ENCODE measurements around the gene MEGF9. TPM values are rescaled to one million over a fixed set of nuclear protein-coding genes. Genes with fewer than 3 reads are reported as not detected.

The MEGF9 gene
- polyA plus RNA-seq, 1 donor (not counting 4 experiments of a cell fraction or from before 2014, with no cell fraction given), result 11.2 TPM

DNA sequence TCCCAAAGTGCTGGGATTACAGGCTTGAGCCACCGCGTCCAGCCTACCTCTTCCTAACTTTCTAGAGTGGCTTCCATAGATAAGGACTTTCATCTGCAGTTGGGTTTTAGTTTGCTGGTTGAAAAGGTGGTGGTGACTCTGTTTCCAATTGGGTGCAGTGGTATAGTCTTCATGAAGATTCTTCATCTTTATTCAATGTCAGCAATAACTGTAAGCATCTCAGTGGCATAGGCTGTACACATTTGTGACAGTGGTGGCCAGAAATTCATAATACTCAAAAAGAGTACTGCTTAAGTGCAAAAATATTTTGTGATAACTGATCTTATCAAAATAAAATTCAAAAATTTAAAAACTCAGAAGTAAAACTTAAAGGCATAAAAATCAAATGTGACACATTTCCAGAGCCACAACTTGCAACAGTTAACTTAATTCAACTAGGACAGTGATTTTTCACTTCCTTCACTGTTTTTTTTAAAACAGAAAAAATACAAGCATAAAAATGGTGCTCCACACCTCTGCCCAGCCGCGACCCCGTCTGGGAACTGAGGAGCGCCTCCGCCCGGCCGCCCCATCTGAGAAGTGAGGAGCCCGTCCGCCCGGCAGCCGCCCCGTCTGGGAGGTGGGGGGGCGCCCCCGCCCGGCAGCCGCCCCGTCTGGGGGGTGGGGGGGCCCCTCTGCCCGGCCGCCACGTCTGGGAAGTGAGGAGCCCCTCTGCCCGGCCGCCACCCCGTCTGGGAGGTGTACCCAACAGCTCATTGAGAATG lies 77.9 kb downstream of the MEGF9 start:
- Histone ChIP-seq H3K4me3 (ENCODE audit: control insufficient read depth in 2 of 3, extremely low read depth in 1 of 3, insufficient read depth in 2 of 3, low read depth in 1 of 3, low read length in 3 of 3) (no peak overlapping the region), H3K9ac (ENCODE audit: control insufficient read depth, extremely low read depth, insufficient read depth, low read length) (no peak overlapping the region), H2AFZ (ENCODE audit: control insufficient read depth, low read length) (no peak overlapping the region), H3K4me1 (ENCODE audit: control insufficient read depth, extremely low read depth, insufficient read depth, low read length) (no peaks in the 10 kb centered on the region), H3K27ac (ENCODE audit: control insufficient read depth, insufficient read depth, low read length) (no peak overlapping the region), H3K79me2 (ENCODE audit: control insufficient read depth, insufficient read depth, low read length) (no peaks in the 10 kb centered on the region), H3K9me3 (ENCODE audit: control insufficient read depth, low read depth, low read length) (no peaks in the 10 kb centered on the region), H3K36me3 (ENCODE audit: control insufficient read depth in 2 of 2, extremely low read depth in 1 of 2, insufficient read depth in 2 of 2, low read length in 2 of 2) (no peaks in the 10 kb centered on the region), H3K9me1 (ENCODE audit: control insufficient read depth, extremely low read depth, insufficient read depth, low read length) (no peaks in the 10 kb centered on the region), H3K4me2 (ENCODE audit: control insufficient read depth, extremely low read depth, insufficient read depth, low read depth, low read length) (no peak overlapping the region), H4K20me1 (ENCODE audit: control insufficient read depth, extremely low read depth, insufficient read depth, low read length) (no peaks in the 10 kb centered on the region), H3K27me3 (ENCODE audit: control insufficient read depth, extremely low read depth, insufficient read depth, low read length) (no peaks in the 10 kb centered on the region)
- no peak for TF ChIP-seq EZH2 (IDR thresholded peaks at IDR 0.05; ENCODE audit: low read length)
- TF ChIP-seq, protein P1, sequence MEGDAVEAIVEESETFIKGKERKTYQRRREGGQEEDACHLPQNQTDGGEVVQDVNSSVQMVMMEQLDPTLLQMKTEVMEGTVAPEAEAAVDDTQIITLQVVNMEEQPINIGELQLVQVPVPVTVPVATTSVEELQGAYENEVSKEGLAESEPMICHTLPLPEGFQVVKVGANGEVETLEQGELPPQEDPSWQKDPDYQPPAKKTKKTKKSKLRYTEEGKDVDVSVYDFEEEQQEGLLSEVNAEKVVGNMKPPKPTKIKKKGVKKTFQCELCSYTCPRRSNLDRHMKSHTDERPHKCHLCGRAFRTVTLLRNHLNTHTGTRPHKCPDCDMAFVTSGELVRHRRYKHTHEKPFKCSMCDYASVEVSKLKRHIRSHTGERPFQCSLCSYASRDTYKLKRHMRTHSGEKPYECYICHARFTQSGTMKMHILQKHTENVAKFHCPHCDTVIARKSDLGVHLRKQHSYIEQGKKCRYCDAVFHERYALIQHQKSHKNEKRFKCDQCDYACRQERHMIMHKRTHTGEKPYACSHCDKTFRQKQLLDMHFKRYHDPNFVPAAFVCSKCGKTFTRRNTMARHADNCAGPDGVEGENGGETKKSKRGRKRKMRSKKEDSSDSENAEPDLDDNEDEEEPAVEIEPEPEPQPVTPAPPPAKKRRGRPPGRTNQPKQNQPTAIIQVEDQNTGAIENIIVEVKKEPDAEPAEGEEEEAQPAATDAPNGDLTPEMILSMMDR (optimal IDR thresholded peaks at IDR 0.05 in 1 of 3, IDR thresholded peaks at IDR 0.05 in 1 of 3, conservative IDR thresholded peaks at IDR 0.05 in 1 of 3; ENCODE audit: extremely low read depth in 1 of 3, insufficient read depth in 2 of 3, low read length in 3 of 3), result no peak
- no peak for DNase-seq (ENCODE audit: low read depth, low spot score)
- no peak for FAIRE-seq
- dilution Hi-C loops (cut with MboI; ENCODE audit: extremely low pct_ligation_motif_present, low sequenced_read_pairs), result no loop called here

DNA sequence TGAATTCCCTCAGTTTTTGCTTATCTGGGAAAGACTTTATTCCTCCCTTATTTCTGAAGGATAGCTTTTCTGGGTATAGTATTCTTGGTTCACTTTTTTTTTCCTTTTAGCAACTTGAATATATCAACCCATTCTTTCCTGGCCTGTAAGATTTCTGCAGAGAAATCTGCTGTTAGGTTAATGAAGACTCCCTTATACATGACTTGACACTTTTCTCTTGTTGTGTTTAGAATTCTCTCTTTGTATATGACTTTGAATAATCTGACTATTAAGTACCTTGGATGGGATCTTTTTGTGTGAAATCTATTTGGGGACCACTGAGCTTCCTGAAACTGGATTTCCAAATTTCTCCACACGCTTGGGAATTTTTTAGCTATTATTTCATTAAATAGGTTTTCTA lies 79.3 kb downstream of the MEGF9 start:
- Histone ChIP-seq H3K27ac (ENCODE audit: control insufficient read depth, insufficient read depth, low read length) (no peak overlapping the region), H3K27me3 (ENCODE audit: control insufficient read depth, extremely low read depth, insufficient read depth, low read length) (no peaks in the 10 kb centered on the region), H4K20me1 (ENCODE audit: control insufficient read depth, extremely low read depth, insufficient read depth, low read length) (no peaks in the 10 kb centered on the region), H2AFZ (ENCODE audit: control insufficient read depth, low read length) (no peak overlapping the region), H3K79me2 (ENCODE audit: control insufficient read depth, insufficient read depth, low read length) (no peaks in the 10 kb centered on the region), H3K4me1 (ENCODE audit: control insufficient read depth, extremely low read depth, insufficient read depth, low read length) (no peaks in the 10 kb centered on the region), H3K9me1 (ENCODE audit: control insufficient read depth, extremely low read depth, insufficient read depth, low read length) (no peaks in the 10 kb centered on the region), H3K9me3 (ENCODE audit: control insufficient read depth, low read depth, low read length) (no peaks in the 10 kb centered on the region), H3K36me3 (ENCODE audit: control insufficient read depth in 2 of 2, extremely low read depth in 1 of 2, insufficient read depth in 2 of 2, low read length in 2 of 2) (no peaks in the 10 kb centered on the region), H3K4me2 (ENCODE audit: control insufficient read depth, extremely low read depth, insufficient read depth, low read depth, low read length) (no peak overlapping the region), H3K9ac (ENCODE audit: control insufficient read depth, extremely low read depth, insufficient read depth, low read length) (no peak overlapping the region), H3K4me3 (ENCODE audit: control insufficient read depth in 2 of 3, extremely low read depth in 1 of 3, insufficient read depth in 2 of 3, low read depth in 1 of 3, low read length in 3 of 3) (no peak overlapping the region)
- TF ChIP-seq EZH2 (IDR thresholded peaks at IDR 0.05; ENCODE audit: low read length), result no peak
- TF ChIP-seq, protein P1 (optimal IDR thresholded peaks at IDR 0.05 in 1 of 3, IDR thresholded peaks at IDR 0.05 in 1 of 3, conservative IDR thresholded peaks at IDR 0.05 in 1 of 3; ENCODE audit: extremely low read depth in 1 of 3, insufficient read depth in 2 of 3, low read length in 3 of 3), result no peak
- FAIRE-seq (no peak), DNase-seq (ENCODE audit: low read depth, low spot score) (no peak)
- dilution Hi-C loops (cut with MboI; ENCODE audit: extremely low pct_ligation_motif_present, low sequenced_read_pairs), result no loop called here

All from keratinocyte (primary cell).